A549 (cell line): Measurements from ENCODE around the gene TOPORS. TPM values are rescaled to one million over a fixed set of nuclear protein-coding genes. Genes with fewer than 3 reads are reported as not detected.

ENCODE experiments used
- ATAC-seq, 2 experiments: fragments of 200-7000 bp in 1 of 2; fragments of >200 bp in 1 of 2; cut with Nextera tagmentation in 1 of 2; cut with Tn5 transposase in 1 of 2; 3 replicates each; pipeline versions ENCODE4 v1.8.0 to v1.9.1; 2018 to 2020; ENCODE audit warnings: mild to moderate bottlenecking in 1 of 2, moderate library complexity in 1 of 2
- CTCF ChIA-PET: fragments of 300-600 bp; sonication (Branson Sonifier 250); formaldehyde crosslinking; extraction: SDS; loops from one replicate; lab custom pipeline; 2021; ENCODE audit warnings: antibody characterized with exemption, inconsistent platforms; lab: Yijun Ruan, JAX
- POLR2A ChIA-PET: fragments of 350-600 bp; formaldehyde crosslinking; extraction: SDS; loops from one replicate; lab custom pipeline; 2021; ENCODE audit warnings: antibody characterized with exemption, inconsistent platforms; lab: Yijun Ruan, JAX
- DNase-seq, 2 experiments: peaks; one replicate each; pipeline versions ENCODE4 v3.0.0 to v3.0.0-alpha.2; 2011 to 2016; ENCODE audit warnings: low read depth in 1 of 2, low spot score in 1 of 2
- FAIRE-seq: peaks from 2 replicates; lab custom pipeline; 2011; peaks lifted over from hg19 to GRCh38; lab: Jason Lieb, UNC
- H3K27ac ChIP-seq, 2 experiments: fragments of >200 bp; sonication (Bioruptor Twin); formaldehyde crosslinking; 3 replicates each; pipeline ENCODE4 v1.5.1; 2016 to 2017
- H3K4me1 ChIP-seq: fragments of >200 bp; sonication (Bioruptor Twin); formaldehyde crosslinking; 3 replicates; pipeline ENCODE4 v1.6.1; 2016
- H3K4me2 ChIP-seq: fragments of >200 bp; sonication (Bioruptor Twin); formaldehyde crosslinking; 3 replicates; pipeline ENCODE4 v1.6.1; 2016
- H3K4me3 ChIP-seq: fragments of >200 bp; sonication (Bioruptor Twin); formaldehyde crosslinking; 3 replicates; pipeline ENCODE4 v1.5.1; 2016
- H3K9me3 ChIP-seq: fragments of >200 bp; sonication (Bioruptor Twin); formaldehyde crosslinking; 3 replicates; pipeline ENCODE4 v1.6.1; 2016
- ATOH8 ChIP-seq: fragments of 250-450 bp; sonication (Bioruptor Pico); IDR thresholded peaks from 2 replicates; pipeline ENCODE4 v1.5.0; 2020; ENCODE audit warnings: low read depth, mild to moderate bottlenecking, moderate library complexity
- BCL3 ChIP-seq: fragments of >200 bp; sonication (Bioruptor Twin); formaldehyde crosslinking; IDR thresholded peaks from 3 replicates; pipeline ENCODE4 v1.6.1; 2016
- BHLHE40 ChIP-seq: IDR thresholded peaks from 2 replicates; pipeline ENCODE4 v1.6.1; 2012; ENCODE audit warnings: low read depth, low read length, inconsistent platforms
- CBX2 ChIP-seq: fragments of 200-600 bp; sonication (generic); IDR thresholded peaks from 2 replicates; pipeline ENCODE4 v1.6.1; 2016; ENCODE audit warnings: low read depth, mild to moderate bottlenecking, borderline replicate concordance
- CBX8 ChIP-seq: fragments of 200-600 bp; sonication (generic); IDR thresholded peaks from 2 replicates; pipeline ENCODE4 v1.6.1; 2016
- CHD4 ChIP-seq: fragments of 200-600 bp; sonication (generic); IDR thresholded peaks from 2 replicates; pipeline ENCODE4 v1.6.1; 2016; ENCODE audit warnings: antibody characterized with exemption, mild to moderate bottlenecking, borderline replicate concordance
- CTCF ChIP-seq: fragments of >200 bp; sonication (Bioruptor Twin); formaldehyde crosslinking; IDR thresholded peaks from 3 replicates; pipeline ENCODE4 v1.5.1; 2016
- EHF ChIP-seq: fragments of 250-450 bp; sonication (Bioruptor Pico); IDR thresholded peaks from 2 replicates; pipeline ENCODE4 v1.5.0; 2020; ENCODE audit warnings: mild to moderate bottlenecking
- EHMT2 ChIP-seq: fragments of 200-600 bp; sonication (generic); IDR thresholded peaks from 2 replicates; pipeline ENCODE4 v1.6.1; 2016; ENCODE audit warnings: antibody characterized with exemption, low read depth, mild to moderate bottlenecking, moderate library complexity
- ELK1 ChIP-seq: fragments of 150-350 bp; IDR thresholded peaks from 2 replicates; pipeline ENCODE4 v1.6.1; 2014; ENCODE audit warnings: low read depth, mild to moderate bottlenecking, low read length
- EP300 ChIP-seq, 2 experiments: fragments of >200 bp; sonication (Bioruptor Twin); formaldehyde crosslinking; IDR thresholded peaks; 2 replicates in 1 of 2; 3 replicates in 1 of 2; pipeline ENCODE4 v1.6.1; 2016 to 2017
- FOSL2 ChIP-seq, 2 experiments: fragments of 450-650 bp in 1 of 2; fragments of >200 bp in 1 of 2; sonication (Bioruptor Twin) in 1 of 2; formaldehyde crosslinking; IDR thresholded peaks; 2 replicates each; pipeline versions ENCODE4 v1.5.0 to v1.6.1; 2016 to 2020; ENCODE audit warnings: mild to moderate bottlenecking in 1 of 2, moderate library complexity in 1 of 2
- FOXS1 ChIP-seq: fragments of 250-450 bp; sonication (Bioruptor Pico); IDR thresholded peaks from 2 replicates; pipeline ENCODE4 v1.5.0; 2020; ENCODE audit warnings: mild to moderate bottlenecking, moderate library complexity
- GATA3 ChIP-seq: IDR thresholded peaks from 2 replicates; pipeline ENCODE4 v1.6.1; 2012; ENCODE audit warnings: borderline replicate concordance
- HDAC2 ChIP-seq: fragments of 200-600 bp; sonication (generic); IDR thresholded peaks from 2 replicates; pipeline ENCODE4 v1.6.1; 2016
- HEYL ChIP-seq: fragments of 250-450 bp; sonication (Bioruptor Pico); IDR thresholded peaks from 2 replicates; pipeline ENCODE4 v1.8.0; 2021; ENCODE audit warnings: mild to moderate bottlenecking, moderate library complexity
- HMGXB4 ChIP-seq: fragments of 250-450 bp; sonication (Bioruptor Pico); IDR thresholded peaks from 2 replicates; pipeline ENCODE4 v1.5.0; 2021; ENCODE audit warnings: mild to moderate bottlenecking, moderate library complexity, borderline replicate concordance
- HOXA7 ChIP-seq: fragments of 250-450 bp; sonication (Bioruptor Pico); IDR thresholded peaks from 2 replicates; pipeline ENCODE4 v1.5.0; 2020; ENCODE audit warnings: mild to moderate bottlenecking, moderate library complexity
- MAFK ChIP-seq: fragments of 450-650 bp; IDR thresholded peaks from 2 replicates; pipeline ENCODE4 v1.6.1; 2014; ENCODE audit not compliant: partially characterized antibody
- MAX ChIP-seq: IDR thresholded peaks from 2 replicates; pipeline ENCODE4 v1.6.1; 2012
- MAZ ChIP-seq: fragments of 150-350 bp; IDR thresholded peaks from 2 replicates; pipeline ENCODE4 v1.6.1; 2014; ENCODE audit warnings: antibody characterized with exemption, low read depth, low read length, borderline replicate concordance
- PHF8 ChIP-seq: fragments of 200-600 bp; sonication (generic); IDR thresholded peaks from 2 replicates; pipeline ENCODE4 v1.6.1; 2016; ENCODE audit warnings: low read depth, mild to moderate bottlenecking, antibody characterized with exemption, moderate library complexity, borderline replicate concordance
- POLR2AphosphoS2 ChIP-seq: conservative IDR thresholded peaks from 2 replicates; pipeline ENCODE4 v1.6.1; 2012; ENCODE audit warnings: low read length, improper control_type of control experiment, inconsistent platforms
- RARB ChIP-seq: fragments of 250-450 bp; sonication (Bioruptor Pico); IDR thresholded peaks from 2 replicates; pipeline ENCODE4 v1.8.0; 2021; ENCODE audit warnings: mild to moderate bottlenecking, moderate library complexity
- SMC3 ChIP-seq: fragments of >200 bp; sonication (Bioruptor Twin); formaldehyde crosslinking; IDR thresholded peaks from 3 replicates; pipeline ENCODE4 v1.6.1; 2018; ENCODE audit warnings: inconsistent platforms
- USF2 ChIP-seq: fragments of 450-650 bp; IDR thresholded peaks from 2 replicates; pipeline ENCODE4 v1.6.1; 2014; ENCODE audit warnings: antibody characterized with exemption
- ZFP36 ChIP-seq: fragments of 450-650 bp; IDR thresholded peaks from 2 replicates; pipeline ENCODE4 v1.6.1; 2014; ENCODE audit warnings: borderline replicate concordance; ENCODE audit not compliant: partially characterized antibody
- ZNF302 ChIP-seq: fragments of 250-450 bp; sonication (Bioruptor Pico); IDR thresholded peaks from 2 replicates; pipeline ENCODE4 v1.9.0; 2021; ENCODE audit warnings: inconsistent platforms, mild to moderate bottlenecking, moderate library complexity
- WGBS: methylation state at CpG from one replicate; pipeline ENCODE4 v1.1.6; 2017; ENCODE audit errors: missing lambda C conversion rate; 5-methylcytosine and 5-hydroxymethylcytosine counted together
- polyA plus RNA-seq, 4 experiments: library from polyadenylated mRNA; depleted of rRNA in 3 of 4; stranded (reverse); fragments of >200 nt; fragmentation: RNase III in 1 of 4; extraction: RNeasy Plus Mini Kit Qiagen cat#74134 plus additional on column Dnase treatment in 1 of 4; gene quantifications; 2 replicates in 3 of 4; 3 replicates in 1 of 4; pipeline ENCODE4 v1.2.3, GENCODE V29; 2011 to 2017

TOPORS gene
- polyA plus RNA-seq, 2 of the 4 experiments (the other 2 are of a cell fraction), result 18.2 to 22.2 TPM

GRCh38 chr9:32543047-32543446 is 9.3 kb downstream of the TOPORS start:
- DNase-seq (no peak), FAIRE-seq (peak; percentile 32), ATAC-seq (no peak)
- Histone ChIP-seq H3K4me3 (no peak overlapping the region), H3K9me3 (no peaks in the 10 kb centered on the region), H3K27ac (no peak overlapping the region), H3K4me2 (no peak overlapping the region), H3K4me1 (no peaks in the 10 kb centered on the region)
- 91% methylated on average over 4 of the region's 4 CpGs for WGBS
- ChIA-PET CTCF (interaction anchor here (1.1 to 9.3 kb wide), 3 partner anchors 17 to 166 kb away, joined by 4 to 91 read pairs (median 19); partner anchors contain the start of genes NDUFB6 and RIGI), POLR2A (no interaction called here)
- TF ChIP-seq CTCF (no peak), EHMT2 (no peak), CHD4 (no peak), ZFP36 (no peak), BHLHE40 (no peak), FOSL2 (IDR thresholded peaks at IDR 0.05) (no peak), FOSL2 (CRISPR knock-in tag; IDR thresholded peaks at IDR 0.05) (no peak), ATOH8 (CRISPR knock-in tag) (no peak), HOXA7 (CRISPR knock-in tag) (no peak), USF2 (no peak), MAFK (no peak), EP300 (IDR thresholded peaks at IDR 0.05) (no peak), PHF8 (no peak), SMC3 (no peak), POLR2AphosphoS2 (no peak), EHF (no peak), FOXS1 (CRISPR knock-in tag) (no peak)

GRCh38 chr9:32533816-32534215 is 18.6 kb downstream of the TOPORS start:
- peaks cover 11% of the 10 kb centered on the region; the same call in 1 of the 3 replicates for H3K9me3 ChIP-seq
- FAIRE-seq (no peak), ATAC-seq (no peak), DNase-seq (no peak)
- CTCF ChIA-PET, result interaction anchor here (1.3 to 2.5 kb wide), 5 partner anchors 17 to 155 kb away, joined by 3 to 9 read pairs (median 4); no protein-coding TSS in a partner anchor
- POLR2A ChIA-PET, result no interaction called here
- no peaks in the 10 kb centered on the region for H3K4me1 ChIP-seq
- no peak overlapping the region for H3K27ac ChIP-seq
- 94% methylated on average over 4 of the region's 4 CpGs for WGBS
- no peak overlapping the region for H3K4me2 ChIP-seq
- no peak overlapping the region for H3K4me3 ChIP-seq
- TF ChIP-seq ZNF302 (CRISPR knock-in tag) (no peak), BCL3 (no peak), RARB (no peak), HMGXB4 (CRISPR knock-in tag) (no peak), MAX (no peak), HEYL (CRISPR knock-in tag) (no peak), GATA3 (no peak), CBX2 (no peak), CBX8 (no peak), HDAC2 (no peak), ELK1 (no peak), CTCF (no peak), MAZ (no peak)
